Left cardiac atrium (tissue), 4 donors: Measurements from ENCODE around the gene ZFYVE21. TPM values are rescaled to one million over a fixed set of nuclear protein-coding genes. Genes with fewer than 3 reads are reported as not detected.
"Not testable (repeated sequence)": the region's sequence is repeated elsewhere in the genome, so short reads cannot be mapped to it uniquely, and the experiment has no call there.

ENCODE experiments used
- ATAC-seq, 2 donors: fragments of 200-7000 bp; cut with Tn5 transposase; one replicate each; pipeline ENCODE4 v1.9.1; 2020; ENCODE audit warnings: mild to moderate bottlenecking in 2 of 2, moderate library complexity in 2 of 2
- DNase-seq: peaks from one replicate; pipeline ENCODE4 v3.0.0-alpha.2; 2020
- intact Hi-C, 2 donors: fragments of 100-400 bp; cut with DNase I; formaldehyde crosslinking; loops; one replicate each; pipeline versions ENCODE4 v1.14.1 to v1.15.1; 2022 to 2023
- total RNA-seq, 2 donors: library from RNA; stranded (reverse); fragmentation: NEBNext Ultra II Directional; extraction: Animal tissue kit (Norgen Biotek cat#: 25700); gene quantifications; one replicate each; pipeline ENCODE4 v1.2.1, GENCODE V29; 2021
- donor health status: DM: no; HTN: yes; CAD: no.
- donor health status: DM: no; HTN: yes; CAD: no; lungs with severe emphysema.
- donor health status: DM: yes; HTN: yes; CAD: no.
- donor health status: Dilated cardiomyopathy.

Gene ZFYVE21
- total RNA-seq, 2 donors from 2014 or later: 47.0 to 48.7 TPM

DNA sequence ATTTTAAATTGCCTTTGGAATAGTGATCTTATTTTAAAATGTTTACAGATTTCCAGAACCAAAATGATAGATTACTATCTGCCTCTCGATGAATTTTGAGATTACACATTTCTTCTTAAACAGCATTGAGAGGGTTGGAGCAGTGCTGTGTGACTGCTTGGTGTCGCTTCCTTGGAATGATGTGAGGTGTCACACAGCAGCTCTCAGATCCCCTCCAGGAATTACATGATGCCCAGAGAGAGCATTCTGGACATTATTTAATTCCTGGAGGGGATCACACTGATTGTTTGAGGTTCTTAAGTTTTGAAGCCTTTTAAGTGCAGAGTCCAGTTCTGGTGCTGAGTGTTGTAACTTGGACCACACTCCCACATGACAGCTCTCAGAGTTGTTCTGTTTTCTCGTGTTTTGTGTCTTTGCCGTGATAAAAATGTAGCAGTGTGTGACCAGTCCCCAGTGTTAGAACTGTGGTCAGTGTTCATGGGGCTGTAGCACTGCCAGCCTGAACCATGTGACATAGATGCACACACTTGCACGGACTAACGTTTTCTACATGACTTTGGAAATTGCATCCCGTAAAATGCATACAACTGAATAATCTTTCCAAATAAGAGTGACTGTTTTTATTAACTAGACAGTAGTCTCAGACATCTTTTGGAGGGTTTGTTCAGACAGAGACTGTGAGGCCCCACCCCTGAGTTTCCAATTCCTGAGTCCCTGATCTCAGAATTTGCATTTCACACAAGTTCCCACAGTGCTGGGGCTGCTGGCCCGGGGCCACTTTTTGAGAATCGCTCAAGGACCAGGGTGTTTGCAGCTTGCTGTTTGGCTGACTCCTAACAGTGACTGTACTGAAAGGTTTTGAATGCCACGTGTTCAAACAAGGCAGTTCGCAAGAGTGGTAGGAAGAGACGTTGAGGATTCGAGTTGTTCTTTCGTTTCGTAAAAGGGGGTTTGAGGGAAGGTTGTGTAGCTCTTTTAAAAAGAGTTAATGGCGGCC, 26.4 kb upstream of the ZFYVE21 start:
- intact Hi-C loops: no loop called here
- DNase-seq: peak; percentile 72
- ATAC-seq: peak; percentile 68 to 72

DNA sequence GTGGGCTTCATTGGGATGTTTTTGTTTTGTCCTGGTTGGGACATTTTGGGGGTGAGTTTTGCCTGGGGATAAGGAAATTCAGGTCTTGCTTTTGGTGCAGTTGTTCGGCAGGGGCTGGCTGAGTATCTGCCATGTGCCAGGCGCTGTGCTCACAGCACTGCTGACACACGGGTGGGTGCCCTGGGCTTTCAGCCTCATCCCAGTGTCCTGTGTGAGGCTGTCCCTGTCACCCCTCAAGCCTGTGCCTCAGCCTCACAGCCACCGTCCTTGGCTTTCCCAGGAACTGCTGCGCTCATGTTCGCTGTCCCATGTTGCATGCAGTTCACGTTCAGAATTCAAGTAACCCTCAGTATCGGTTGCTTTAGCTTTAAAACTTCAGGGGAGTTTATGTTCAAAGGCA, 25.3 kb upstream of the ZFYVE21 start:
- DNase-seq (no peak), ATAC-seq (no peak)
- intact Hi-C loops: loop anchor here in 1 of 2 donors (10.0 kb wide), 1 partner anchor 56 kb away; no protein-coding TSS in a partner anchor

DNA sequence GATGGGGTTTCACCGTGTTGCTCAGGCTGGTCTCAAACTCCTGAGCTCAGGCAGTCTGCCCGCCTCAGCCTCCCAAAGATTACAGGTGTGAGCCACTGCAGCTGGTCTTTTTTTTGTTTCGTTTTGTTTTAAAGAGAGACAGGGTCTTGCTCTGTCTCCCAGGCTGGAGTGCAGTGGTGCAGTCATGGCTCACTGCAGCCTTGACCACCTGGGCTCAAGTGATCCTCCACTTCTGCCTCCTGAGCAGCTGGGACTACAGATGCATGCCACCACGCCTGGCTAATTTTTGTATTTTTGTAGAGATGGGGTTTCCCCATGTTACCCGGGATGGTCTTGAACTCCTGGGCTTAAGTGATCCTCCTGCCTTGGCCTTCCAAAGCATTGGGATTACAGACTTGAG, 24.0 kb upstream of the ZFYVE21 start:
- intact Hi-C loops: loop anchor here in 1 of 2 donors (10.0 kb wide), 1 partner anchor 57 kb away; no protein-coding TSS in a partner anchor
- not testable (repeated sequence) for ATAC-seq, DNase-seq

DNA sequence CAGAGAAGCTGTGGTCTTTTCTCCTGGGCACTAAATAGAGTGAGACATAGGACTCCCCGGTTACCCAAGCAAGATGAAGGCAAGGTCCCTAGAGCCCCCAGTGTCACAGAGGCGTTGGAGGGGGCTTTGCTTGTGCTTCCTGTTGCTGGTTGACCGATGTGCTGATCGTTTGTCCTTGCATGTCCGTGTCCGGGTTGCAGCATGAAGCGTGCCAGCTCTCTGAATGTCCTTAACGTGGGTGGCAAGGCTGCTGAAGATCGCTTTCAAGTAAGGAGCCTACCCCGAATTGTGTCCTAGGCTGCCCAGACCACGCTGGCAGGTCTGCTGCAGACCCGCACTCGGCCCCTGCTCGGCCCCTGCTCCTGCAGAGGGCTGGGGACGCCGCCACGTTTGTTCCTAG, 23.5 kb upstream of the ZFYVE21 start:
- no peak for DNase-seq
- intact Hi-C loops: loop anchor here in 1 of 2 donors (10.0 kb wide), 1 partner anchor 57 kb away; no protein-coding TSS in a partner anchor
- no peak for ATAC-seq

DNA sequence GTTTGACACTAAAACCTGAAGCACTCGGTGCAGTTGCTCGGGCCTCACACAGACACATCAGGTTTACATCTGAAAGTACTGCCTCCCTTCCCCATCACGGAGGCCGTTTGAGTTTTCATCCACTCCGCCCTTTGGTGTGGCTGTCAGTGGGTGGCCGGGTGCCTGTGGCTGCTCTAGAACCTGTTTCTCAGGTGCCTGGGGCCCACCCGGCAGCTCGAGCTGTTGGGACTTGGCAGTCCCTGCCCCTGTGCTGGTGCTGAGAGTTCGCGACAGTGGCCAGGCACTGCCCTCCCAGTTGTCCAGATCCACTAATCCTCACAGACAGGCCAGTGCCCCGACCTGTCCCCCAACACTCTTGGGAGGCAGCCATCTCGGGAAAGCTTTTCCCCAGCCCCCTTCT, 22.7 kb upstream of the ZFYVE21 start:
- no peak for DNase-seq
- intact Hi-C loops: loop anchor here in 1 of 2 donors (10.0 kb wide), 1 partner anchor 58 kb away; no protein-coding TSS in a partner anchor
- no peak for ATAC-seq

DNA sequence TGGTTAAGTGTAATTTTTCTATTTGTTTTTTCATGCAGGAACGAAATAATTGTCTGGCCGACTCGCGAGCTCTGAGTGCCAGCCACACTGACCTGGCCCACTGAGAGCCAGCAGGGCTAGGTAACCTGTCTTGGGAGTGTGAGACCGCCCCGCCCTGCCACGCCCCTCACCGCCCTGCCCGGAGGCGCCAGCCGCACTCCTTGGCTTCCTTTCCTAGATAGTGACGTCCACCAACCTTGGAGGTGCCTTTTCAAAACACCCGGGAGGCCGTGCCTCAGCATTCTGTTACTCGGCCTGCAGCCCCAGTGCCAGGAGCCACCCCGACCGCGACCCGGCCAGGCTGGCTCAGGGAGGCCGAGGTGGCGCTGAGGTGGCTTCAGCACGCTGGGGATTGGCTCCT, 22.1 kb upstream of the ZFYVE21 start:
- ATAC-seq (no peak), DNase-seq (no peak)
- intact Hi-C loops: loop anchor here in 1 of 2 donors (10.0 kb wide), 1 partner anchor 59 kb away; no protein-coding TSS in a partner anchor

DNA sequence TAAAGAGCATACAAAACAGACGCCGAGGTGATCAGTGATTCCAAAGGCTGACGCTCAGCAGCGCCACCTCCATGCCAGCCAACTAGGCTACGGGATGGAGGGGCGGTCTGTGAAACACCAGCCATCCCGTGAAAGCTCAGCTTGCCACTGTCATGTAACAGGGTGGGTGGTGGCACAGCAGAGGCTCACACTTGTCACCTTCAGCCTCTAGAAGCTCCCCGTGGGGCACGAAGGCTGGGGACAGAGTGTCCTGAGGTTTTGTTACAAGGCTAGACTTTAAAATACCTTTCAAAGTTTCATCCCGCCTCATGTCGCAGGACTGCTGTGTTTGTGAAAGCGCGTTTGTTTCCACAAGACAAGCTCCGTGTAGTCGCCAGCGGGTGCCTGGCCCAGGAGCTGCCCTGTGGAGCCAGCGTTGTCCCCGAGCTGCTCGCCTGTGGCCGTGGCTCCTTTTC, 21.0 kb upstream of the ZFYVE21 start:
- ATAC-seq (no peak), DNase-seq (no peak)
- intact Hi-C loops: loop anchor here in 1 of 2 donors (10.0 kb wide), 1 partner anchor 60 kb away; no protein-coding TSS in a partner anchor

DNA sequence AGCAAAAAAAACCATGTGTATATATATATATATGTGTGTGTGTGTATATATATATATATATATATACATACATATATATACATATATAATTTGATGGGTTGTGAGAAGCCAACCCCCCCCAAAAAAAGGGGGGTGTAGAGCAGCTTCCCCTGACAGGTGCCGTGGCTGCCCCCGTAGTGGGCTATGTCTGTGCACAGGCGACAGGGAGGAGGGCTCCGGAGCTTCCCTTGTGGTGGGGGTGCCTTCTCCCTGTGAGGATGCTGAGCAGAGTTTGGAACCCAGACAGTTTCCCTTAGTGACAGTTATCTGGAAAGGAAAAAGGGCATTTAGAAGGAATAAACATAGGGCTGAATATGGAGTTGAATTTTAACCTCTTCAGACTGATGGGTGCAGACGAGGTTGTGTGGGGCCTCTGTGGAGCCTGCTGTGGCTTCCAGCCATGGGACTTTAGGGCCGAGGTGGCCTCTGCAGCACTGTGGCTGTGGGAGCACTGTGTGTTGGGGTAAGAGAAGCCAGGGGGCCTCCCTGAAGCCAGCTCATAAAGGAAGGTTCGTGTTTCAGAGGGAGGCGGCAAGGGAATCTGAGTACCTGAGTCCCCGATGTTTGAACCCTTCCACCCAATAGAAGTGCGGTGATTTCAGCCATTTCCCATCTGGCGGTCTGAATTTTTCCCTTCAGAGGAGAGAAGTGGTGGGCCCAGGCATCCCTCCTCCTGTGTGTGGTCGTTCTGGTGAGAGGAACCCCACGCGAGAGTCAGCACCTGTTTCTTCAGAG, 20.1 kb upstream of the ZFYVE21 start:
- no peak for DNase-seq
- no peak for ATAC-seq
- intact Hi-C loops: loop anchor here in 1 of 2 donors (10.0 kb wide), 1 partner anchor 61 kb away; no protein-coding TSS in a partner anchor

DNA sequence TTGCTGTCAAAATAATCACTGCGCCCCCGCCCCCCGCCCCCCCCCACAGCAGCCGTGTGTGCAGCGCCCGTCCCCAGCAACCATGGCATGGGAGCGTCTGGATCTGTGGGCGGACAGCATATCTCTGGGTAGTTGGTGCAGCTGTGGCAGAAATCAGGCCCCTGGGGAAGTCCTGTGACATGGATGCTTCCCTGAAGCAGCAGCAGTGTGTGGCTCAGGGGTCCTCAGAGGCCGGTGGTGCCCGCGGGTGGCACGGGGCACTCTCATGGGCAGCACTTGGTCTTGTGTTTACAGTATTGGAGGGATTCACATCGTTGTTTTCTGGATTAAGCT, 19.6 kb upstream of the ZFYVE21 start:
- no peak for ATAC-seq
- DNase-seq: no peak

DNA sequence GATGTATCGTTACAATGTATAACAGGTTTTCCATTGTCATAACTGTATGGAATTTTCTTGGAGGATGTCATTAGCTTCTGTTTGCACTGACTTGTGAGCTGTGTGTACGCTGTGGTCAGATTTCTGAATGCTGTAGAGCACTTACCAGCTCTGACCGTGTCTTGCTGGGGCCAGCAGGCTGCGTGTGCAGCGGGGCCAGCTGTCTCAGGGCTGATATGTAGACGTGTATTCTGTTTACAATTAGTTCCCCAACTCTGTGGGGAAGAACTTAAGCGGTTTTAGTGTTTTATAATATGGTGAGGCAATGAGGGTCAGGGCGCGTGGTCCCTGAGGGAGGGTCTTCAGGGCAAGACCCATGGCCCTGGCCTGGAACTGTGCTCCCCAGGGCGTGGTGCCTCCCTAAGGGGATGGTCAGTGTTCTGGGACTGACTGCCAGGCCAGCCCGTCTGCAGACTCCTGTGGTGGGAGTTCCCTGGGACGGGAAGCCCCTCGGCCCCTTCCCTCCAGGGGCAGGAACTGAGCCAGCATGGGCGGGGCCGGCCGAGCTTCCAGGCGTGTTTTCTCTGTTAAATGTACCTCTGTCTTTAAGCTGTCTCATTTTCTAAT, 19.0 kb upstream of the ZFYVE21 start:
- ATAC-seq (peak; percentile 40 to 52), DNase-seq (peak; percentile 52)
- intact Hi-C loops: loop anchor here in 1 of 2 donors (10.0 kb wide), 1 partner anchor 62 kb away; no protein-coding TSS in a partner anchor

More for the DNA sequence above, 19.6 kb upstream of the ZFYVE21 start:
- intact Hi-C loops: loop anchor here in 1 of 2 donors (10.0 kb wide), 1 partner anchor 61 kb away; no protein-coding TSS in a partner anchor

DNA sequence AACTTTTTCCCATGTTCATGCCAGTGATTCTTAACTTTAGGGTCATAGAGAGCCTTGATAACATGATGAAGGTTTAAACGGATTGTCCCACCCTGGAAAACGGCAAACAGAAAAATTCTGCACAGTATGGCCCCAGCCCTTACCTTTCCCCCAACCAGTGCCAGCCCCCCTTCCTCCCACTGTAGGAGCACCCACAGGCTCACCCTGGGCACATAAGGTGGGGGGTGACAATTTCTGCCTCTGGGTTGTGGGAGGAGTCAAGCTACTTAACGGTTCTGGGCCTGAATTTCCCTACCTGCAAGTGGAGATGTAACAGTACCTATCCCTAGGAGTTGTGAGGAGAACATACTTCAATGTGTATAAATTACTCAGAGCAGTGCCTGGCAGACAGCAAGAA, 18.4 kb upstream of the ZFYVE21 start:
- no peak for DNase-seq
- intact Hi-C loops: loop anchor here in 1 of 2 donors (10.0 kb wide), 1 partner anchor 62 kb away; no protein-coding TSS in a partner anchor
- no peak for ATAC-seq

DNA sequence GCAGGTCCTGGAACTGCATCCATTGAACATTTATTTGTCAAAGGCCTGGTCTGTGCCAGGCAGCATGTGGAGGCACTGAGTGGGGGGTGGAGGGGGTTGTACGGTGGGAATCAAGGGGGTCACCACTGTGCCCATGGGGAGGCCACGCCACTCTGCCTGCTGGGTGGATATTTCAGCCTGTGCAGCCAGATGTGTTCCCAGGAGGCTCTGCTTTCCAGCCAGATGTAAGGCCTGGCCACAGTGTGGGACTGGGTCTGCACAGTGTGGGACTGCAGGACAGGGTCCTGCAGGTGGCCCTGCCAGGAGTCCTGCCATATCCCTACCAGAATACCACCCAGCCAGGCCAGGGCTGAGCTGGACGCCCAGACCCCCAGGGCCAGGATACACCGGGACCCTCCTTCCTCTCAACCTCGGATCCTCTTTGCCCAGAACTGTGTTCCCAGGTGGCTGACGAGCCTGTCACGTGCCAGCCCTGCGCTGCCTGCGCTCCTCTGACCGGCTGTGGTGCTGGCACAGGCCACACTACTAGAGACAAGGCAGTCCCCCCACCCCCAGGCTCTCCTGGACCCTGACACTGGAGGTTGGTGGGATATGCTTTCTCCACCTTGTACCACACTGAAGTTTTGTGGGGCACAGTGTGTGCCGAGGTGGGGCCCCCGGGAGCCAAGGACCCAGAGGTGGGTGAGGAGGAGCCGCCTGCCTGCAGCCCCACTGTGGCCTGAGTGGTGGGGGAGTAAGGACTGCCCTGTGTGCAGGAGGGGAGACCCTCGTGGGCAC, 17.8 kb upstream of the ZFYVE21 start:
- intact Hi-C loops: loop anchor here in 1 of 2 donors (10.0 kb wide), 1 partner anchor 63 kb away; no protein-coding TSS in a partner anchor
- ATAC-seq (no peak), DNase-seq (peak; percentile 16)

DNA sequence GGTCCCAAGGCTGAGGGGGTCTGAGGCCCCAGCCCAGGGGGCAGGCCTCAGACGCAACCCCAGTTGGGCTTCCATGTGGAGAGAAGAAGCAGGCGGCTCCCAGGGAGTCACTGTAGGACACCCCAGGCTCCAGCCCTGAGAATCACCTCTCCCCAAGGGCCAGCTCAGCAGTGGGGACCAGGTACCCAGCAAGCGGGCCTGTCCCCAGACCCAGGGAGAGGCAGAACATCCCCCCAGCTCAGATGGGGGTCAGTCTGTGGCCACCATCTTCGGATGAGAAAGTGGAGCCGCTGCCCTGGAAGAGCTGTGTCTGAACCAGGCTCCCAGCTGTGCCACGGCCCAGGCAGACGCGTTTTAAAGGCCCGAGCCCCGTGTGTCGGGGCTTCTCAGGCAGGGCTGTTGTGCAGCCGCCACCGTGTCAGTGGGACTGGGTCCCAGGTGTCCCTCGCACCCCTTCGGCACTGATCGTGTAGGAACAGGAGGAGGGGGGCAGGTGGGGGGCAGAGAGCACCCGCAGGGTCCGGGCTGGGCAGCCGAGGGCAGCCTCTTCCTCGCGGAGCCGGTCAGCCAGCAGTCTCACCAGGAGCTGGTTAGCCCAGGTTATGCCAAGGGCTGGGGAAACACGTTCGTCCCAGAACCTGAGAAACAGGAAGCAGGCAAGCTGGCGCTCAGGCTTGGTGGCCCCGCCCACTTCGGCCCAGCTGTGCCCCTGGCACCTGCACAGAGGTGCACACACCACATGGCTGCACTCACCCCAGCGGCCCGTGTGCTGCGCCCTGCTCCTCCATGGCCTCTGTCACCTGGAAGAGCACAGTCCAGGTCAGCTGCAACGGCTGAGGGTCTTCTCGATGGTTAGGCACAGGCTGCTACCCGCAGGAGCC, 17.0 kb upstream of the ZFYVE21 start:
- intact Hi-C loops: loop anchor here in 1 of 2 donors (10.0 kb wide), 1 partner anchor 64 kb away; no protein-coding TSS in a partner anchor
- DNase-seq (peak; percentile 24), ATAC-seq (no peak)

DNA sequence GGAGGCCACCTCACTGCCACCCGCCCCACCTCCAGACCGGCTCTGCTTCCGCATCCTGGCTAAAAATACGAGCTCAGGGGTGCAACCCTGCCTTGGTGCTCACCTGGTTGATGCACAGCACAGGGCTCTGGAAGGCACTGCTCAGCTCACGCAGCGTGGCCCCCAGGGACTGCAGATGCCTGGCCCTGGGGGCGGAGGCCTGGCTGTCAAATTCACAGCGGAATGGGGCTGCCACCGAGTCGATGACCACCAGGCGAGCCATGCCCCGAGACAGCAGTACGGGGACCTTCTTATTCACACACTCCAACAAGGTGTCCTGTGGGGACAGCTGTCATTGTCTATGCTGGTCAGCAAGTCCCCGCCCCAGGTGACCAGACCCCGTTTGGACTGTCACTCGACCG, 16.3 kb upstream of the ZFYVE21 start:
- intact Hi-C loops: loop anchor here in 1 of 2 donors (10.0 kb wide), 1 partner anchor 64 kb away; no protein-coding TSS in a partner anchor
- ATAC-seq: no peak
- DNase-seq: peak; percentile 16

DNA sequence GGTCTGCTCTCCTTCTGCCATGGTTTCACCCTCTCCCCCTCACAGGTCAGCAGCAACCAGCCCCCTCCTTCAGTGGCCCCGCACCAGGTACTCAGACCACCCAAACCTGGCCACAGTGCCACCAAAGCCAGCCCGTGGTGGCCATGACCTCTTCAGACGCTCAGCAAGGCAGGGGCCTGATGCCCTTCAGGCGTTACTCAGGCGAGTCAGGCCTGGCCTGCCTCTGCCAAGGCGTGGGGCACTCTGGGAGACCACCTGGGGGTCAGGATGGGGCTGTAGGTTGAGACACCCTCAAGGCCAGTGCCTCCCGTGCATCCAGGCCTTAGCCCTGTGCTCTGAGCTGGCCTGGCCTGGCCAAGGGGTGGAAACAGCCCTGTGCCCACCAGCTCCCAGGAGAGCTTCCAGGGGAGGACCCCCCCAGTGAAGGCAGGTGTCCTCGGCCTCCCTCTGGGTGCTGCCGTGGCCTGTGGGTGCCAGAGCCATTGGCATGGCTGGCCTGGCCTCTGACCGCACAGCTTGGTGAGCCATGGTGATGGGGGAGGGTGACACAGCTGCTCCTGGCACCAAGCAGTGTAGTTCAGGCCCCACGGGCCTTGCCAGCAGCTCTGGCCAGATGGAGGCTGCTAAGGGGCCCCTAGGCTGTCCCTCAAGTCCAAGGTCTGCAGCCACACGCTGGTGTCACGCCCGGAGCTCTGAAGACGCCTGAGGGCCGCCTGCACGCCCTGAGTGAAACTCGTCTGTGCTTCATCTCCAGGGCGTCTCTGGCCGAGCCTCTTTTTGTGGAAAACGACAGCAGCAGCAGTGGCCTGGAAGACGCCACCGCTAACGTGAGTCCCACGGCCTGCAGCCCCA, 15.5 kb upstream of the ZFYVE21 start:
- ATAC-seq: peak; percentile 6 to 66

More for the DNA sequence above, 15.5 kb upstream of the ZFYVE21 start:
- peak; percentile 17 for DNase-seq
- intact Hi-C loops: loop anchor here in 1 of 2 donors (10.0 kb wide), 1 partner anchor 65 kb away; no protein-coding TSS in a partner anchor
